H9 (cell line): ENCODE results near the gene LRP1. TPM values are rescaled to one million over a fixed set of nuclear protein-coding genes. Genes with fewer than 3 reads are reported as not detected.

Experiments used
- DNase-seq: peaks from one replicate; pipeline ENCODE4 v3.0.0-alpha.2; 2017
- H2AFZ ChIP-seq: one replicate; pipeline ENCODE4 v1.6.1; 2013; ENCODE audit warnings: mild to moderate bottlenecking, low read length, control low read depth, moderate library complexity
- H2AK5ac ChIP-seq: 2 replicates; pipeline ENCODE4 v1.6.1; 2013; ENCODE audit warnings: low read length, control low read depth, mixed read lengths; ENCODE audit not compliant: insufficient read length
- H2BK120ac ChIP-seq: one replicate; pipeline ENCODE4 v1.6.1; 2013; ENCODE audit warnings: low read depth, mild to moderate bottlenecking, low read length, control low read depth, inconsistent platforms; ENCODE audit not compliant: poor library complexity, severe bottlenecking
- H2BK12ac ChIP-seq: 2 replicates; pipeline ENCODE4 v1.6.1; 2013; ENCODE audit warnings: low read length, control low read depth, mixed read lengths, low read depth; ENCODE audit not compliant: insufficient read length
- H2BK15ac ChIP-seq: 2 replicates; pipeline ENCODE4 v1.6.1; 2013; ENCODE audit warnings: low read depth, low read length, control low read depth
- H2BK20ac ChIP-seq: one replicate; pipeline ENCODE4 v1.6.1; 2013; ENCODE audit warnings: low read depth, mild to moderate bottlenecking, low read length, control low read depth, inconsistent platforms; ENCODE audit not compliant: poor library complexity, severe bottlenecking
- H2BK5ac ChIP-seq: 2 replicates; pipeline ENCODE4 v1.6.1; 2013; ENCODE audit warnings: low read length, control low read depth, mixed read lengths; ENCODE audit not compliant: insufficient read length
- H3K14ac ChIP-seq: 2 replicates; pipeline ENCODE4 v1.6.1; 2013; ENCODE audit warnings: low read length, control low read depth; ENCODE audit not compliant: insufficient read depth
- H3K18ac ChIP-seq: 2 replicates; pipeline ENCODE4 v1.6.1; 2013; ENCODE audit warnings: low read depth, mild to moderate bottlenecking, mixed read lengths, low read length, control low read depth; ENCODE audit not compliant: insufficient read length
- H3K23ac ChIP-seq: 2 replicates; pipeline ENCODE4 v1.6.1; 2013; ENCODE audit warnings: low read length, control low read depth, mixed read lengths, low read depth; ENCODE audit not compliant: insufficient read length
- H3K23me2 ChIP-seq: 2 replicates; pipeline ENCODE4 v1.6.1; 2013; ENCODE audit warnings: low read depth, mild to moderate bottlenecking, mixed read lengths, low read length, control low read depth; ENCODE audit not compliant: insufficient read length, poor library complexity, severe bottlenecking
- H3K27ac ChIP-seq: 2 replicates; pipeline ENCODE4 v1.5.1; 2013; ENCODE audit warnings: low read length, control low read depth, mixed read lengths, low read depth; ENCODE audit not compliant: insufficient read length
- H3K27me3 ChIP-seq: 2 replicates; pipeline ENCODE4 v1.6.1; 2013; ENCODE audit warnings: low read length, control low read depth, inconsistent platforms; ENCODE audit not compliant: insufficient read depth
- H3K4ac ChIP-seq: 2 replicates; pipeline ENCODE4 v1.6.1; 2013; ENCODE audit warnings: low read depth, mild to moderate bottlenecking, control low read depth, inconsistent platforms, low read length, moderate library complexity
- H3K4me1 ChIP-seq: 2 replicates; pipeline ENCODE4 v1.6.1; 2013; ENCODE audit warnings: low read length, control low read depth, inconsistent platforms; ENCODE audit not compliant: insufficient read depth
- H3K4me2 ChIP-seq: 2 replicates; pipeline ENCODE4 v1.6.1; 2013; ENCODE audit warnings: low read length, control low read depth, mixed read lengths; ENCODE audit not compliant: insufficient read length, insufficient read depth
- H3K56ac ChIP-seq: 2 replicates; pipeline ENCODE4 v1.6.1; 2013; ENCODE audit warnings: low read depth, mild to moderate bottlenecking, mixed read lengths, low read length, control low read depth; ENCODE audit not compliant: insufficient read length
- H3K79me1 ChIP-seq: 2 replicates; pipeline ENCODE4 v1.6.1; 2013; ENCODE audit warnings: low read depth, mild to moderate bottlenecking, moderate library complexity, low read length, control low read depth, inconsistent platforms; ENCODE audit not compliant: insufficient read depth, poor library complexity, severe bottlenecking
- H3K79me2 ChIP-seq: 2 replicates; pipeline ENCODE4 v1.6.1; 2013; ENCODE audit warnings: low read length, control low read depth, inconsistent platforms; ENCODE audit not compliant: insufficient read depth
- H3K9ac ChIP-seq: 2 replicates; pipeline ENCODE4 v1.6.1; 2013; ENCODE audit warnings: low read length, control low read depth, mixed read lengths; ENCODE audit not compliant: insufficient read length; ENCODE audit errors: extremely low read depth
- H3K9me3 ChIP-seq: one replicate; pipeline ENCODE4 v1.6.1; 2013; ENCODE audit warnings: low read depth, low read length, inconsistent platforms; ENCODE audit not compliant: control insufficient read depth
- H3T11ph ChIP-seq: one replicate; pipeline ENCODE4 v1.6.1; 2013; ENCODE audit warnings: mild to moderate bottlenecking, low read length, control low read depth, inconsistent platforms
- H4K20me1 ChIP-seq: one replicate; pipeline ENCODE4 v1.6.1; 2013; ENCODE audit not compliant: control insufficient read depth, insufficient read length, insufficient read depth
- H4K5ac ChIP-seq: 2 replicates; pipeline ENCODE4 v1.6.1; 2013; ENCODE audit warnings: low read depth, mild to moderate bottlenecking, mixed read lengths, low read length, control low read depth; ENCODE audit not compliant: insufficient read length
- H4K8ac ChIP-seq: replicated peaks from 2 replicates; pipeline ENCODE4 v1.6.1; 2013; ENCODE audit warnings: low read length, control low read depth, mixed read lengths, low read depth; ENCODE audit not compliant: insufficient read length
- H4K91ac ChIP-seq: 2 replicates; pipeline ENCODE4 v1.6.1; 2013; ENCODE audit warnings: low read depth, mild to moderate bottlenecking, moderate library complexity, mixed read lengths, low read length, control low read depth; ENCODE audit not compliant: insufficient read length
- H3K27ac Mint-ChIP-seq, 3 experiments: 2 replicates in 2 of 3; 3 replicates in 1 of 3; pipeline ENCODE4 v1.8.0; 2020 to 2021; ENCODE audit warnings: mixed read lengths in 3 of 3, mild to moderate bottlenecking in 1 of 3, moderate library complexity in 1 of 3
- H3K27me3 Mint-ChIP-seq: 2 replicates; pipeline ENCODE4 v1.8.0; 2021; ENCODE audit warnings: low read depth, mild to moderate bottlenecking, moderate library complexity, mixed read lengths
- H3K36me3 Mint-ChIP-seq, 3 experiments: 2 replicates in 2 of 3; 3 replicates in 1 of 3; pipeline ENCODE4 v1.8.0; 2020 to 2021; ENCODE audit warnings: low read depth in 3 of 3, mixed read lengths in 3 of 3; ENCODE audit not compliant: insufficient read depth in 1 of 3
- H3K4me1 Mint-ChIP-seq, 2 experiments: 2 replicates each; pipeline ENCODE4 v1.8.0; 2020; ENCODE audit warnings: mixed read lengths in 2 of 2
- H3K4me3 Mint-ChIP-seq, 2 experiments: 2 replicates in 1 of 2; 3 replicates in 1 of 2; pipeline ENCODE4 v1.8.0; 2020 to 2021; ENCODE audit warnings: mild to moderate bottlenecking in 2 of 2, mixed read lengths in 2 of 2, moderate library complexity in 1 of 2
- H3K9me3 Mint-ChIP-seq, 2 experiments: 2 replicates in 1 of 2; 3 replicates in 1 of 2; pipeline ENCODE4 v1.8.0; 2020; ENCODE audit warnings: mild to moderate bottlenecking in 2 of 2, mixed read lengths in 2 of 2, moderate library complexity in 1 of 2
- WGBS: extraction: QIAGEN DNeasy Blood & Tissue Kit; methylation state at CpG from one replicate; pipeline ENCODE4 v1.1.7; 2013; ENCODE audit warnings: missing lambda C conversion rate, low lambda C conversion rate, mixed read lengths; ENCODE audit not compliant: insufficient read length; ENCODE audit errors: extremely low coverage; 5-methylcytosine and 5-hydroxymethylcytosine counted together
- total RNA-seq: library from RNA; stranded (reverse); gene quantifications from 2 replicates; pipeline ENCODE4 v1.2.1, GENCODE V29; 2021
- TF ChIP-seq, protein P1 (sequence below): fragments of 200-600 bp; sonication (generic); conservative IDR thresholded peaks from 3 replicates; pipeline ENCODE4 v1.8.0; 2021; ENCODE audit warnings: antibody characterized with exemption, mild to moderate bottlenecking

LRP1 gene
- total RNA-seq, 1 experiment from 2014 or later, result 115 TPM

DNA sequence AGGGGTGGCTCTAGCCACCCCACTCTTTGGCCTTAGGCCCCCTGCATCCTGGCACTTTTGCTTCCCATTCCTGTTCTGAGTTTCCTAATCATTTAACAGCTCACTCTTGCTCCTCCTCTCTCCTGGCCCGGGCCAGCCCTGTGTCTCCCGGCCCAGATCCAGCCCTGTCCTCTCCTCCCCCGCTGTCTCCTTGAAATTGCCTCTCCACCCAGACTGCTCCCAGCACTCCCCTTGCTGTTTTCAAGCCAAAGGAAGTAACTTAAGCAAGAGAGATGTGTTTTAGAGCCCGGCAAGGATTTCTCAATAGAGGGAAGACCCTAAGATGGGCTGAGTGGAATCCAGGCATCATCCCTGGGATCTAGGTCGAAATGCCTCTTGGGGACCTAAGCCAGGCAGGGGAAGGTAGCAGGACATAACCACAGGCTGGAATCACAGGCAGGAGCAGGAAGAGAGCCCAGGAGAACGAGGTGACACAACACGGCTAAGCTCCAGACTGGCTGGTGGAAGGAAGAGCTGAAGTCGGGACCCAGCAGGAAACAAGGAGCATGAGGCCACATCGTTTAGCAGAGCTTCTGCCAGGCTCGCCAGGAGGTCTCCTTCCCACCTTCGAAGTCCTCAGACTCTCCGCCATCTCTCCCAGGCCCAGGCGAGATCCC is 21.1 kb downstream of the LRP1 start:
- no peaks in the 10 kb centered on the region for H3K27me3 Mint-ChIP-seq
- Histone ChIP-seq H4K5ac (no peak overlapping the region), H3K9me3 (no peaks in the 10 kb centered on the region), H3K4me2 (no peak overlapping the region), H4K20me1 (no peaks in the 10 kb centered on the region), H2AFZ (no peak overlapping the region), H3K27me3 (no peaks in the 10 kb centered on the region), H3K79me2 (no peaks in the 10 kb centered on the region), H2AK5ac (no peak overlapping the region), H3K4ac (no peak overlapping the region), H2BK15ac (no peak overlapping the region), H3K56ac (no peak overlapping the region), H3K79me1 (no peaks in the 10 kb centered on the region), H3K23me2 (no peaks in the 10 kb centered on the region), H3K9ac (no peak overlapping the region), H4K8ac (no peak overlapping the region), H3K18ac (no peak overlapping the region), H3T11ph (no peak overlapping the region), H2BK5ac (no peak overlapping the region), H3K14ac (no peak overlapping the region), H2BK20ac (no peak overlapping the region), H4K91ac (no peak overlapping the region), H3K4me1 (no peaks in the 10 kb centered on the region), H2BK120ac (no peak overlapping the region), H3K23ac (no peak overlapping the region), H2BK12ac (no peak overlapping the region), H3K27ac (no peak overlapping the region)
- H3K27ac Mint-ChIP-seq, result peak overlapping the region; percentile 33 to 73 (median 46); a peak in 4 of 7 replicates
- H3K4me3 Mint-ChIP-seq, result no peak overlapping the region
- no CpG with 5 or more reads among the region's 13 CpGs for WGBS
- H3K4me1 Mint-ChIP-seq, result peaks cover 32 to 52% of the 10 kb centered on the region in 2 experiments
- H3K9me3 Mint-ChIP-seq, result no peaks in the 10 kb centered on the region
- DNase-seq, result no peak
- peaks cover 32 to 88% (median 73%) of the 10 kb centered on the region in 3 experiments; a peak in 6 of 7 replicates for H3K36me3 Mint-ChIP-seq
- TF ChIP-seq, protein P1, sequence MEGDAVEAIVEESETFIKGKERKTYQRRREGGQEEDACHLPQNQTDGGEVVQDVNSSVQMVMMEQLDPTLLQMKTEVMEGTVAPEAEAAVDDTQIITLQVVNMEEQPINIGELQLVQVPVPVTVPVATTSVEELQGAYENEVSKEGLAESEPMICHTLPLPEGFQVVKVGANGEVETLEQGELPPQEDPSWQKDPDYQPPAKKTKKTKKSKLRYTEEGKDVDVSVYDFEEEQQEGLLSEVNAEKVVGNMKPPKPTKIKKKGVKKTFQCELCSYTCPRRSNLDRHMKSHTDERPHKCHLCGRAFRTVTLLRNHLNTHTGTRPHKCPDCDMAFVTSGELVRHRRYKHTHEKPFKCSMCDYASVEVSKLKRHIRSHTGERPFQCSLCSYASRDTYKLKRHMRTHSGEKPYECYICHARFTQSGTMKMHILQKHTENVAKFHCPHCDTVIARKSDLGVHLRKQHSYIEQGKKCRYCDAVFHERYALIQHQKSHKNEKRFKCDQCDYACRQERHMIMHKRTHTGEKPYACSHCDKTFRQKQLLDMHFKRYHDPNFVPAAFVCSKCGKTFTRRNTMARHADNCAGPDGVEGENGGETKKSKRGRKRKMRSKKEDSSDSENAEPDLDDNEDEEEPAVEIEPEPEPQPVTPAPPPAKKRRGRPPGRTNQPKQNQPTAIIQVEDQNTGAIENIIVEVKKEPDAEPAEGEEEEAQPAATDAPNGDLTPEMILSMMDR, result no peak
